ENCODE measurements around the gene CELSR1. TPM values are rescaled to one million over a fixed set of nuclear protein-coding genes. Genes with fewer than 3 reads are reported as not detected.

Gene CELSR1
- total RNA-seq, 1 donor from 2014 or later = 0.30 TPM

- intact Hi-C loops (cut with micrococcal nuclease) = no loop called here
- Mint-ChIP-seq H3K27ac (no peak overlapping the region), H3K4me3 (ENCODE audit: low read depth) (no peak overlapping the region), H3K36me3 (ENCODE audit: low read depth) (no peaks in the 10 kb centered on the region), H3K4me1 (ENCODE audit: low read depth) (no peaks in the 10 kb centered on the region), H3K9me3 (no peaks in the 10 kb centered on the region), H3K27me3 (ENCODE audit: low read depth) (peaks cover 9% of the 10 kb centered on the region)
- no peak for DNase-seq (ENCODE audit: low spot score)
These were observed 168.3 kb downstream of the CELSR1 start for GRCh38 chr22:46368871-46369715.

- Mint-ChIP-seq H3K9me3 (no peaks in the 10 kb centered on the region), H3K36me3 (ENCODE audit: low read depth) (no peaks in the 10 kb centered on the region), H3K4me1 (ENCODE audit: low read depth) (no peaks in the 10 kb centered on the region), H3K27me3 (ENCODE audit: low read depth) (peaks cover 4% of the 10 kb centered on the region), H3K27ac (no peak overlapping the region), H3K4me3 (ENCODE audit: low read depth) (no peak overlapping the region)
- intact Hi-C loops (cut with micrococcal nuclease) = no loop called here
- DNase-seq (ENCODE audit: low spot score) = no peak
These were observed 169.0 kb downstream of the CELSR1 start for GRCh38 chr22:46368422-46368821.

GRCh38 chr22:46367707-46368191 lies 169.7 kb downstream of the CELSR1 start:
- Mint-ChIP-seq H3K27ac (no peak overlapping the region), H3K27me3 (ENCODE audit: low read depth) (peaks cover under 1% of the 10 kb centered on the region), H3K9me3 (no peaks in the 10 kb centered on the region), H3K4me3 (ENCODE audit: low read depth) (no peak overlapping the region), H3K36me3 (ENCODE audit: low read depth) (no peaks in the 10 kb centered on the region), H3K4me1 (ENCODE audit: low read depth) (no peaks in the 10 kb centered on the region)
- DNase-seq (ENCODE audit: low spot score) = peak; percentile 55
- intact Hi-C loops (cut with micrococcal nuclease) = loop anchor here (1.0 kb wide), 1 partner anchor 175 kb away; no protein-coding TSS in a partner anchor

GRCh38 chr22:46366801-46367706 lies 170.4 kb downstream of the CELSR1 start:
- Mint-ChIP-seq H3K27ac (no peak overlapping the region), H3K4me3 (ENCODE audit: low read depth) (no peak overlapping the region)

GRCh38 chr22:46366327-46366731 lies 171.1 kb downstream of the CELSR1 start:
- no peak for DNase-seq (ENCODE audit: low spot score)
- no peak overlapping the region for H3K4me3 Mint-ChIP-seq (ENCODE audit: low read depth)

More at GRCh38 chr22:46366801-46367706, 170.4 kb downstream of the CELSR1 start:
- no peaks in the 10 kb centered on the region for H3K4me1 Mint-ChIP-seq (ENCODE audit: low read depth)
- H3K27me3 Mint-ChIP-seq (ENCODE audit: low read depth) = no peaks in the 10 kb centered on the region
- intact Hi-C loops (cut with micrococcal nuclease) = loop anchor here (1.0 kb wide), 1 partner anchor 175 kb away; no protein-coding TSS in a partner anchor
- DNase-seq (ENCODE audit: low spot score) = no peak
- H3K9me3 Mint-ChIP-seq = no peaks in the 10 kb centered on the region
- no peaks in the 10 kb centered on the region for H3K36me3 Mint-ChIP-seq (ENCODE audit: low read depth)

GRCh38 chr22:46365166-46365624 lies 172.2 kb downstream of the CELSR1 start:
- no peaks in the 10 kb centered on the region for H3K36me3 Mint-ChIP-seq (ENCODE audit: low read depth)
- H3K27me3 Mint-ChIP-seq (ENCODE audit: low read depth) = no peaks in the 10 kb centered on the region
- no peaks in the 10 kb centered on the region for H3K4me1 Mint-ChIP-seq (ENCODE audit: low read depth)
- intact Hi-C loops (cut with micrococcal nuclease) = no loop called here
- no peak overlapping the region for H3K27ac Mint-ChIP-seq
- H3K9me3 Mint-ChIP-seq = no peaks in the 10 kb centered on the region
- no peak overlapping the region for H3K4me3 Mint-ChIP-seq (ENCODE audit: low read depth)
- no peak for DNase-seq (ENCODE audit: low spot score)

More at GRCh38 chr22:46366327-46366731, 171.1 kb downstream of the CELSR1 start:
- intact Hi-C loops (cut with micrococcal nuclease) = no loop called here
- Mint-ChIP-seq H3K27ac (no peak overlapping the region), H3K9me3 (no peaks in the 10 kb centered on the region), H3K4me1 (ENCODE audit: low read depth) (no peaks in the 10 kb centered on the region), H3K27me3 (ENCODE audit: low read depth) (no peaks in the 10 kb centered on the region), H3K36me3 (ENCODE audit: low read depth) (no peaks in the 10 kb centered on the region)

- no peaks in the 10 kb centered on the region for H3K4me1 Mint-ChIP-seq (ENCODE audit: low read depth)
- no peaks in the 10 kb centered on the region for H3K36me3 Mint-ChIP-seq (ENCODE audit: low read depth)
- no peak overlapping the region for H3K4me3 Mint-ChIP-seq (ENCODE audit: low read depth)
- no peaks in the 10 kb centered on the region for H3K9me3 Mint-ChIP-seq
- intact Hi-C loops (cut with micrococcal nuclease) = no loop called here
- H3K27me3 Mint-ChIP-seq (ENCODE audit: low read depth) = no peaks in the 10 kb centered on the region
- H3K27ac Mint-ChIP-seq = no peak overlapping the region
- DNase-seq (ENCODE audit: low spot score) = no peak
These were observed 172.9 kb downstream of the CELSR1 start for GRCh38 chr22:46364341-46365165.

- H3K36me3 Mint-ChIP-seq (ENCODE audit: low read depth) = no peaks in the 10 kb centered on the region
- no peak for DNase-seq (ENCODE audit: low spot score)
- no peaks in the 10 kb centered on the region for H3K9me3 Mint-ChIP-seq
- no peaks in the 10 kb centered on the region for H3K4me1 Mint-ChIP-seq (ENCODE audit: low read depth)
- no peak overlapping the region for H3K4me3 Mint-ChIP-seq (ENCODE audit: low read depth)
- intact Hi-C loops (cut with micrococcal nuclease) = no loop called here
- H3K27ac Mint-ChIP-seq = no peak overlapping the region
- no peaks in the 10 kb centered on the region for H3K27me3 Mint-ChIP-seq (ENCODE audit: low read depth)
These were observed 173.7 kb downstream of the CELSR1 start for GRCh38 chr22:46363611-46364321.

- H3K4me1 Mint-ChIP-seq (ENCODE audit: low read depth) = no peaks in the 10 kb centered on the region
- H3K27me3 Mint-ChIP-seq (ENCODE audit: low read depth) = no peaks in the 10 kb centered on the region
- no peak for DNase-seq (ENCODE audit: low spot score)
- no peaks in the 10 kb centered on the region for H3K36me3 Mint-ChIP-seq (ENCODE audit: low read depth)
- no peaks in the 10 kb centered on the region for H3K9me3 Mint-ChIP-seq
- H3K4me3 Mint-ChIP-seq (ENCODE audit: low read depth) = no peak overlapping the region
- intact Hi-C loops (cut with micrococcal nuclease) = no loop called here
- no peak overlapping the region for H3K27ac Mint-ChIP-seq
These were observed 174.4 kb downstream of the CELSR1 start for GRCh38 chr22:46362934-46363515.

- Mint-ChIP-seq H3K27me3 (ENCODE audit: low read depth) (no peaks in the 10 kb centered on the region), H3K4me3 (ENCODE audit: low read depth) (no peak overlapping the region), H3K4me1 (ENCODE audit: low read depth) (no peaks in the 10 kb centered on the region), H3K9me3 (no peaks in the 10 kb centered on the region), H3K27ac (no peak overlapping the region), H3K36me3 (ENCODE audit: low read depth) (peaks cover 2% of the 10 kb centered on the region)
- DNase-seq (ENCODE audit: low spot score) = no peak
- intact Hi-C loops (cut with micrococcal nuclease) = no loop called here
These were observed 175.1 kb downstream of the CELSR1 start for GRCh38 chr22:46362203-46362933.

- Mint-ChIP-seq H3K9me3 (no peaks in the 10 kb centered on the region), H3K4me1 (ENCODE audit: low read depth) (no peaks in the 10 kb centered on the region), H3K27ac (no peak overlapping the region), H3K4me3 (ENCODE audit: low read depth) (no peak overlapping the region), H3K27me3 (ENCODE audit: low read depth) (no peaks in the 10 kb centered on the region), H3K36me3 (ENCODE audit: low read depth) (peaks cover 3% of the 10 kb centered on the region)
- DNase-seq (ENCODE audit: low spot score) = no peak
- intact Hi-C loops (cut with micrococcal nuclease) = no loop called here
These were observed 175.6 kb downstream of the CELSR1 start for GRCh38 chr22:46361826-46362202.

Data from activated T-helper 2 cell treated with anti-CD3 and anti-CD28 coated beads, Interferon-gamma antibody, Interleukin-2, Interleukin-4, amounts not matched to agents 10 μg/mL and 5 μg/mL and 100 μg/mL, durations not matched to agents 14 hours and 24 hours and 36 hours (primary cell).